ENCODE measurements around the gene SH3TC2. TPM values are rescaled to one million over a fixed set of nuclear protein-coding genes. Genes with fewer than 3 reads are reported as not detected.

The SH3TC2 gene
- total RNA-seq, 2 experiments from 2014 or later = not detected

DNA sequence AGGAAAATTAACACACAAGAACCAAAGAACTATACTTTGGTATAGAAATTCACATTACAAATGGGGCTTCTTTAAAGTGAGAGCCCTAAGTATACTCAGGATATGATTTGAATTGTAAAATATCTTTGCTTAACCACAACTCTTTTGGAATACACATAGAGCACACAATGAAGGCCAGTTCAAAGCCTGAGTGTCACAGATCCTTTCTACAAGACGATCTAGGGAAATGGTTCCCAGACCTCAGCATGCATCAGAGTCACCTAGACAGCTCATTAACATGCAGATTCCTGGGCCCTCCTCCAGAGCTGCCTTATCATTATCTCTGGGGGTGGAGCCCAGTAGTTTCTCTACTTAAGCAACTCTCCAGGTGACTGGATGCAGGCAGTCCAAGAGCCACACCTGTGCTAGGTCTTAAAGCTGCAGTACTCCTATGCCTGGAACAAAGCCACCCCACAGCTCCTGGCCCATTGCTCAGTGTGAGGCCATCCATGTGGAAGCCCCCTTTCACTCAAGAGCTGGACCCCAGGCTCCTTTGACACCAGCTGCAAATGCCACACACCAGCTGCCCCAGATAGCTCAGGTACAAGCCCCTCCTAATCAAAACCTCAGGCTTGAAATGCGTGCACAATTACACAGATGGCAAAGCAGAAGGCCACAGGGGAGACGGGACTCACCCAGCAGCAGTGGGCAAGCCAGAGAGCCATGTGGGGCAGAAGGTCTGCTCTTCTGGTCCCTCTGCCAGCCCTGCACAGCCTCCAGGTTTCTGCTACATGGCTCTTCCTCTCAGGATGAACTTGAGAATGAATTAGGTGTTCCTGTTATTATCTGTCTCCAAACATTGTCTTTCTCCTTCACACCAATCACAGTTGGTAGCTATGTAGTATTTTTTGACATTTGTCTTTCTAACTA lies 106.1 kb downstream of the SH3TC2 start:
- peak overlapping the region; percentile 17 for H3K27ac Mint-ChIP-seq
- DNase-seq = no peak
- peaks cover 2% of the 10 kb centered on the region for H3K27me3 Mint-ChIP-seq
- H3K9me3 Mint-ChIP-seq (ENCODE audit: low read depth) = no peaks in the 10 kb centered on the region
- CTCF ChIA-PET = interaction anchor here (0.9 to 8.3 kb wide), 31 partner anchors 10 to 224 kb away, joined by 3 to 86 read pairs (median 4); partner anchors contain the start of gene ADRB2
- no peak overlapping the region for H3K4me3 Mint-ChIP-seq
- no peak for ATAC-seq
- no peaks in the 10 kb centered on the region for H3K36me3 Mint-ChIP-seq
- no peaks in the 10 kb centered on the region for H3K4me1 Mint-ChIP-seq

Small RNA genes lying within 50 kb of the gene (microRNA-seq; reads per million reads assigned to microRNA genes)
- gene MIR584 = not detected

Other genes starting within 250 kb of the SH3TC2 start
- gene ADRB2, start 236.5 kb downstream of the SH3TC2 start, total RNA-seq = 1 to 10 TPM; 1.7 to 4.4 TPM
- under 1 TPM in 1 of 2 experiments, not detected in 1; 0.21 TPM for gene ABLIM3, start 78.4 kb upstream of the SH3TC2 start, total RNA-seq
- not detected for gene AFAP1L1, start 208.8 kb upstream of the SH3TC2 start, total RNA-seq

Data from activated CD8-positive, alpha-beta memory T cell treated with anti-CD3 and anti-CD28 coated beads, Interleukin-2, amount 10 ng/mL, durations not matched to agents 7 days and 5 days (primary cell).